Smooth muscle cell (in vitro differentiated cells): ENCODE results near the gene ADCY1. TPM values are rescaled to one million over a fixed set of nuclear protein-coding genes. Genes with fewer than 3 reads are reported as not detected.
A peak's percentile ranks its signal among the peaks of the same experiment; 100 is the strongest.

Source experiments
- DNase-seq: peaks from one replicate; lab custom pipeline; 2025; ENCODE audit not compliant: unreplicated experiment; lab: John Stamatoyannopoulos, UW
- H2AFZ ChIP-seq: fragments of 200-600 bp; sonication (generic); 2 replicates; pipeline ENCODE4 v1.6.0; 2016; ENCODE audit warnings: antibody characterized with exemption, low read depth, mild to moderate bottlenecking
- H3F3A ChIP-seq: fragments of 200-600 bp; sonication (generic); 2 replicates; pipeline ENCODE4 v1.6.0; 2017; ENCODE audit warnings: antibody characterized with exemption, low read depth
- H3K27ac ChIP-seq: fragments of 200-600 bp; sonication (generic); 2 replicates; pipeline ENCODE4 v1.5.1; 2016; ENCODE audit warnings: low read depth, mild to moderate bottlenecking
- H3K27me3 ChIP-seq: fragments of 200-600 bp; sonication (generic); 2 replicates; pipeline ENCODE4 v1.6.1; 2016; ENCODE audit warnings: low read depth, mild to moderate bottlenecking
- H3K36me3 ChIP-seq: fragments of 200-600 bp; sonication (generic); 2 replicates; pipeline ENCODE4 v1.5.1; 2016; ENCODE audit warnings: low read depth
- H3K4me1 ChIP-seq: fragments of 200-600 bp; sonication (generic); 2 replicates; pipeline ENCODE4 v1.5.1; 2016; ENCODE audit warnings: low read depth
- H3K4me2 ChIP-seq: fragments of 200-600 bp; sonication (generic); 2 replicates; pipeline ENCODE4 v1.6.0; 2016; ENCODE audit warnings: mild to moderate bottlenecking
- H3K4me3 ChIP-seq: fragments of 200-600 bp; sonication (generic); 2 replicates; pipeline ENCODE4 v1.5.1; 2016; ENCODE audit warnings: mild to moderate bottlenecking
- H3K79me2 ChIP-seq: fragments of 200-600 bp; sonication (generic); 2 replicates; pipeline ENCODE4 v1.6.0; 2016; ENCODE audit warnings: low read depth, mild to moderate bottlenecking
- H3K9ac ChIP-seq: fragments of 200-600 bp; sonication (generic); 2 replicates; pipeline ENCODE4 v1.6.0; 2016; ENCODE audit warnings: low read depth
- H3K9me3 ChIP-seq: fragments of 200-600 bp; sonication (generic); replicated peaks from 2 replicates; pipeline ENCODE4 v1.5.1; 2016; ENCODE audit warnings: low read depth
- H4K20me1 ChIP-seq: fragments of 200-600 bp; sonication (generic); 2 replicates; pipeline ENCODE4 v1.6.0; 2016; ENCODE audit warnings: low read depth
- WGBS: methylation state at CpG from one replicate; pipeline ENCODE4 v1.1.7; 2016; ENCODE audit warnings: low lambda C conversion rate; 5-methylcytosine and 5-hydroxymethylcytosine counted together
- polyA plus RNA-seq: library from polyadenylated mRNA; unstranded; fragments of >200 nt; fragmentation: Nextera tagmentation; extraction: Ambion mirVana; gene quantifications from 2 replicates; pipeline ENCODE4 v1.2.1, GENCODE V29; 2016
- total RNA-seq: library from RNA; depleted of rRNA; stranded (reverse); fragments of >200 nt; gene quantifications from 2 replicates; pipeline ENCODE4 v1.2.3, GENCODE V29; 2014
- TF ChIP-seq, protein P1 (sequence below): fragments of 200-600 bp; sonication (generic); IDR thresholded peaks from 2 replicates; pipeline ENCODE4 v1.5.1; 2017; ENCODE audit warnings: borderline replicate concordance, mild to moderate bottlenecking, antibody characterized with exemption; ENCODE audit not compliant: insufficient read depth, poor library complexity, severe bottlenecking

ADCY1 gene
- total and polyA plus RNA-seq, 2 experiments from 2014 or later: 0.22 TPM; not detected in 1

DNA sequence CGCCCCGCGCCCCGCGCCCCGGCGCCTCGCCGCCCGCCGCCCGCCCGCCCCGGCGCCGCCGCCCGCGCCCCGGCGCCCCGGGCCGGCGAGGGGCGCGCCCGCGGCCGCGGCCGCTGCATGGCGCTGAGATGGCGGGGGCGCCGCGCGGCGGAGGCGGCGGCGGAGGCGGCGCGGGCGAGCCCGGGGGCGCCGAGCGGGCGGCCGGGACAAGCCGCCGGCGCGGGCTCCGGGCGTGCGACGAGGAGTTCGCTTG, 174 bp downstream of the ADCY1 start:
- WGBS: no CpG with 5 or more reads among the region's 60 CpGs
- H3K4me2 ChIP-seq: peak overlapping the region; percentile 99
- peak overlapping the region; percentile 64 for H3K4me3 ChIP-seq
- TF ChIP-seq, protein P1, sequence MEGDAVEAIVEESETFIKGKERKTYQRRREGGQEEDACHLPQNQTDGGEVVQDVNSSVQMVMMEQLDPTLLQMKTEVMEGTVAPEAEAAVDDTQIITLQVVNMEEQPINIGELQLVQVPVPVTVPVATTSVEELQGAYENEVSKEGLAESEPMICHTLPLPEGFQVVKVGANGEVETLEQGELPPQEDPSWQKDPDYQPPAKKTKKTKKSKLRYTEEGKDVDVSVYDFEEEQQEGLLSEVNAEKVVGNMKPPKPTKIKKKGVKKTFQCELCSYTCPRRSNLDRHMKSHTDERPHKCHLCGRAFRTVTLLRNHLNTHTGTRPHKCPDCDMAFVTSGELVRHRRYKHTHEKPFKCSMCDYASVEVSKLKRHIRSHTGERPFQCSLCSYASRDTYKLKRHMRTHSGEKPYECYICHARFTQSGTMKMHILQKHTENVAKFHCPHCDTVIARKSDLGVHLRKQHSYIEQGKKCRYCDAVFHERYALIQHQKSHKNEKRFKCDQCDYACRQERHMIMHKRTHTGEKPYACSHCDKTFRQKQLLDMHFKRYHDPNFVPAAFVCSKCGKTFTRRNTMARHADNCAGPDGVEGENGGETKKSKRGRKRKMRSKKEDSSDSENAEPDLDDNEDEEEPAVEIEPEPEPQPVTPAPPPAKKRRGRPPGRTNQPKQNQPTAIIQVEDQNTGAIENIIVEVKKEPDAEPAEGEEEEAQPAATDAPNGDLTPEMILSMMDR: no peak
- DNase-seq: no peak
- H3K4me1 ChIP-seq: peaks cover 8% of the 10 kb centered on the region
- H3K9ac ChIP-seq: no peak overlapping the region
- no peaks in the 10 kb centered on the region for H3F3A ChIP-seq
- no peaks in the 10 kb centered on the region for H3K79me2 ChIP-seq
- H3K36me3 ChIP-seq: no peaks in the 10 kb centered on the region
- no peak overlapping the region for H2AFZ ChIP-seq
- no peak overlapping the region for H3K27ac ChIP-seq
- peaks cover 70% of the 10 kb centered on the region for H3K27me3 ChIP-seq
- H3K9me3 ChIP-seq: no peaks in the 10 kb centered on the region
- H4K20me1 ChIP-seq: no peaks in the 10 kb centered on the region

DNA sequence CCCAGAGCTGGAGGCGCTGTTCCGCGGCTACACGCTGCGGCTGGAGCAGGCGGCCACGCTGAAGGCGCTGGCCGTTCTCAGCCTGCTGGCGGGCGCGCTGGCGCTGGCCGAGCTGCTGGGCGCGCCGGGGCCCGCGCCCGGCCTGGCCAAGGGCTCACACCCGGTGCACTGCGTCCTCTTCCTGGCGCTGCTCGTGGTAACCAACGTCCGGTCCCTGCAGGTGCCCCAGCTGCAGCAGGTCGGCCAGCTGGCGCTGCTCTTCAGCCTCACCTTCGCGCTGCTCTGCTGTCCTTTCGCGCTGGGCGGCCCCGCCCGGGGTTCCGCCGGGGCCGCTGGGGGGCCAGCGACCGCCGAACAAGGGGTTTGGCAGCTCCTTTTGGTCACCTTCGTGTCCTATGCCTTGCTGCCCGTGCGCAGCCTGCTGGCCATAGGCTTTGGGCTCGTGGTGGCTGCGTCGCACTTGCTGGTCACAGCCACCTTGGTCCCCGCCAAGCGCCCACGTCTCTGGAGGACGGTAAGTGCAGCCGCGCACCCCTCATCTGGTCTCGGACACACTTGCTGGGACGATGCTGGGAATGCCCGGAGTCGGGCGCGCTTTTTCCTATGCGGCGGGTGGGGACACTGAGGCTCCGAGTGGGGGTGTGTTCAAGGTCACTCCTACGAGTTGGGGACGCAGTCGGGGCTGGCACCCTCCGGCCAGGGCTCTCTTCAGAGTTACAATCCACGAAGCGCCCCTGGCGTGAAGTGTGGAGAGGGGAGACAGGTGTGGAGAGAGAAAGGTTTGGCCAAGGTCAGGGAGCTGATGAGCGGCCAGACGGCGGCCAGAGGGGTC, 717 bp downstream of the ADCY1 start:
- peak overlapping the region; percentile 99 for H3K4me2 ChIP-seq

DNA sequence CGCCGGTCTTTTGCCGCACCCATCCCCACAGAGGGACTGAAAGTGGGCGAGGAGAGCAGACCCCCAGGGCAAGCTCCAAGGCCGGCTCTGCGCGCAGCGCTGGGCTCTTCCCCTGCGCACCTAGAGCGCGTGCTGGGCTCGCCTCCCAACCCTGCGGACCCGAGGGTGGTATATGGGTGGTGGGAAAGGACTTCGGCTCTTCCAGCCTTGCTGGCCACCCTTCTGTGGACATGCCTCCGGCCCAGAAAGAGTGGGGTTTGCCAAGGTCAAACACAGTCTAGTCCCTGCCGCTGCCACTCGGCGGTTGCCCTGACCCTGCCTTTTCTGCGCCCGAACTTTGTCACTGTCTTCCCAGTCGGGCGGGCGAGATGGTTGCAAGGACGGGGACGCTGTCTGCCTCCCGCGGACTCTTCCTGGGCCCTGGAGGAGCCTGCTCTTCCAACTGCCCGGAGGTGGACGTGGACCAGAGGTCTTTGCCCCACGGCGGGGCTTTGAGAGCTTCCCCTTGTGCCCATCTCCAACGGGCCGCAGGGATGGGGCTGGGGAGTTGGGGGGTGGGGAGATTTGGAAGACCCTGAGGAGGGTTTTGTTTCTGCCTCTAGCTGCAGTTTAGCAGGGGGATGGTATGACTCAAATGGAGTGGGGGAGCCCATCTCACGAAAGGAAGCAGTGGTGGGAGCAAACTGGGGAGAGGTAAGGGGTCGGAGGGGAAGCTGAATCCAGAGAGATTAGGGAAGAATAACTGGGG, 1.5 kb downstream of the ADCY1 start:
- Histone ChIP-seq H3K4me1 (peaks cover 8% of the 10 kb centered on the region), H3K9me3 (no peaks in the 10 kb centered on the region), H3K27me3 (peaks cover 69% of the 10 kb centered on the region), H3K79me2 (no peaks in the 10 kb centered on the region), H3K9ac (no peak overlapping the region), H2AFZ (no peak overlapping the region), H3K4me3 (peak overlapping the region; percentile 64), H4K20me1 (no peaks in the 10 kb centered on the region), H3K27ac (no peak overlapping the region), H3K4me2 (peak overlapping the region; percentile 99), H3K36me3 (no peaks in the 10 kb centered on the region), H3F3A (no peaks in the 10 kb centered on the region)
- TF ChIP-seq, protein P1: no peak
- 23% methylated on average over 35 of the region's 36 CpGs for WGBS
- DNase-seq: no peak

More for the DNA sequence above, 717 bp downstream of the ADCY1 start:
- H3K27ac ChIP-seq: no peak overlapping the region
- no peaks in the 10 kb centered on the region for H4K20me1 ChIP-seq
- H2AFZ ChIP-seq: peak overlapping the region; percentile 58
- no peak for DNase-seq
- peaks cover 70% of the 10 kb centered on the region for H3K27me3 ChIP-seq
- H3K9ac ChIP-seq: no peak overlapping the region
- peaks cover 8% of the 10 kb centered on the region for H3K4me1 ChIP-seq
- no peaks in the 10 kb centered on the region for H3F3A ChIP-seq
- TF ChIP-seq, protein P1: peak; percentile 12
- WGBS: 3% methylated on average over 69 of the region's 72 CpGs
- H3K4me3 ChIP-seq: peak overlapping the region; percentile 64
- no peaks in the 10 kb centered on the region for H3K9me3 ChIP-seq
- H3K79me2 ChIP-seq: no peaks in the 10 kb centered on the region
- no peaks in the 10 kb centered on the region for H3K36me3 ChIP-seq
